GM12872 (cell line): Measurements from ENCODE around the gene FLT4.

Experiments used
- CTCF ChIP-seq: IDR thresholded peaks from 3 replicates; pipeline ENCODE4 v1.5.1; 2011; ENCODE audit warnings: low read depth, mild to moderate bottlenecking, low read length, moderate library complexity; ENCODE audit not compliant: insufficient read depth

The FLT4 gene

GRCh38 chr5:180636016-180636402, 13.4 kb downstream of the FLT4 start:
- no peak for TF ChIP-seq CTCF

- TF ChIP-seq CTCF = no peak
These were observed 15.9 kb downstream of the FLT4 start for GRCh38 chr5:180633283-180634177.

GRCh38 chr5:180632768-180633167, 16.6 kb downstream of the FLT4 start:
- TF ChIP-seq CTCF = no peak

- TF ChIP-seq CTCF = no peak
These were observed 17.6 kb downstream of the FLT4 start for GRCh38 chr5:180631549-180632383.

- TF ChIP-seq CTCF = no peak
These were observed 19.0 kb downstream of the FLT4 start for GRCh38 chr5:180630426-180630825.

- no peak for TF ChIP-seq CTCF
These were observed 19.5 kb downstream of the FLT4 start for GRCh38 chr5:180629831-180630382.
